Ecto neural progenitor cell (in vitro differentiated cells): ENCODE measurements around the gene AURKAIP1.

Source experiments
- DNase-seq: peaks from one replicate; pipeline ENCODE4 v3.0.0-alpha.2; 2018; ENCODE audit warnings: low spot score

AURKAIP1 gene

GRCh38 chr1:1333551-1334241, 41.3 kb downstream of the AURKAIP1 start:
- DNase-seq = no peak

GRCh38 chr1:1332774-1333480, 42.1 kb downstream of the AURKAIP1 start:
- DNase-seq = no peak

- no peak for DNase-seq
These were observed 42.8 kb downstream of the AURKAIP1 start for GRCh38 chr1:1332031-1332755.

- DNase-seq = no peak
These were observed 43.7 kb downstream of the AURKAIP1 start, which contains the start of gene TAS1R3 for GRCh38 chr1:1331068-1331965. Gene TAS1R3 (plus strand): TSS chr1:1331280. CDS start chr1:1331346, 66 bp downstream.

- no peak for DNase-seq
These were observed 44.5 kb downstream of the AURKAIP1 start for GRCh38 chr1:1330366-1331067.

- DNase-seq = no peak
These were observed 45.5 kb downstream of the AURKAIP1 start for GRCh38 chr1:1329304-1330210.

GRCh38 chr1:1328254-1328653, 46.8 kb downstream of the AURKAIP1 start:
- no peak for DNase-seq

- no peak for DNase-seq
These were observed 47.7 kb downstream of the AURKAIP1 start for GRCh38 chr1:1327291-1327690.

- no peak for DNase-seq
These were observed 48.9 kb downstream of the AURKAIP1 start for GRCh38 chr1:1326075-1326605.

GRCh38 chr1:1325288-1326074, 49.5 kb downstream of the AURKAIP1 start:
- no peak for DNase-seq

- DNase-seq = peak; percentile 98
These were observed 50.3 kb downstream of the AURKAIP1 start, which contains the start of the genes CPTP and INTS11 for GRCh38 chr1:1324524-1325287. Gene CPTP (plus strand): TSS chr1:1324802. CDS start chr1:1326911, 2,109 bp downstream. Gene INTS11 (minus strand): TSS chr1:1324660. CDS start chr1:1324608, 52 bp downstream.

GRCh38 chr1:1324084-1324523, 50.9 kb downstream of the AURKAIP1 start:
- DNase-seq = no peak
